GM18867 (cell line): ENCODE results near the gene CACNA1I.

Source experiments
- ATAC-seq: cut with Tn5 transposase; IDR thresholded peaks from one replicate; pipeline ENCODE4 v1.9.1; 2021; ENCODE audit warnings: mild to moderate bottlenecking, moderate library complexity; ENCODE audit not compliant: unreplicated experiment

The CACNA1I gene

DNA sequence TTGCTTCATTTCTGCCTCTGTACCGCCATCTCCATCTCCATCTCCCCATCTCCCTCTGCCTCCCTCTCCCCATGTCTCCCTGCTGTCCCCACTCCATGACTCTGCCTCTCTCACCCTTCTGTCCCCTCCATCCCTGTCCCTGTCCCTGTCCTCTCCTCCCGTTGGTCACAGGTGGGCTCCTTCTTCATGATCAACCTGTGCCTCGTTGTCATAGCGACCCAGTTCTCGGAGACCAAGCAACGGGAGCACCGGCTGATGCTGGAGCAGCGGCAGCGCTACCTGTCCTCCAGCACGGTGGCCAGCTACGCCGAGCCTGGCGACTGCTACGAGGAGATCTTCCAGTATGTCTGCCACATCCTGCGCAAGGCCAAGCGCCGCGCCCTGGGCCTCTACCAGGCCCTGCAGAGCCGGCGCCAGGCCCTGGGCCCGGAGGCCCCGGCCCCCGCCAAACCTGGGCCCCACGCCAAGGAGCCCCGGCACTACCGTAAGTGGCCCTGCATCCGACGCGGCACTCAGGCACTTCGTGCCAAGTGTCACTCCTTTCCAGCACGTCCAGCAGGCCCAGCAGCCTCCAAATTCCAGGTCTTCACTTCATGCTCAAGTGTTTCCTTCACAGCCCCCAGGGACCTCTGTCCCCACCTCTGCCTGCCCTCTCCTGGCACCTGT is 76.0 kb downstream of the CACNA1I start:
- no peak for ATAC-seq

DNA sequence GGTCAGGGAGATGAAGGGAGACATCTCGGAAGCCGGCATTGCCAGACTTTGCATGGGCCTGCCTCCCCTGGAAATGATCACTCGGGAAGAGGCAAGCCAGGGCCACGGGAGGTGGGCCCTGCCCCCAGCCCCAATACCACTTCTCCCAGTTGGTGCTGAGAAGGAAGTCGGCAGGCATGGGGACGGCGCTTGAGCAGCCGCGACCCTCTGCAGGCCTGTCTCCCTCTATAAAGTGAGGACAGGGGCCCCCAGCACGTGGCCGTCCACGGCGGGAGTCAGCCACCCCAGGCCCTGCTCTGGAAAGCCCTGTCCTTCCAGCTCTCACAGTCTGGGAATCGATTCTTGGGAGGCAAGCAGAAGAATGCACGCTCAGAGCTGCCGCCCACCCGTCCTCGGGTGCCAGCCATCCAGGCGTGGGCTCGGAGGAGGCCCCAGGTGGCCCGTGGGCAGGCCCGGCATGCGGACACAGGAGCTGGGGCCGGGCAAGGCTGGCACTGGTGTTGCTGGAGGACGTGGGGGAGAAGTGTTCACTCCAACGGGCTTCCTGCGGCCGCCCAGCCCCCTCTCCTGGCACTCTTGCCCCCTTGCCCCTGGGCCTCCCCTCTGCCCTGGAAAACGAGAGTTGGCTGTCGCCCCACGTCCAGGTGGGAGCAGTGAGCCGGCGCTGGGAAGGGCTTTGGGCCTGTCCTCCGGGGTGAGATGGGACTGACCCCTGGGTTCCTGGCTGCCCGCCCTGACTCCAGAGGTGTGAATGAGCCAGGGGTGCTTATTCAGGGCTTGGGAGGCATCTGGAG is 77.5 kb downstream of the CACNA1I start:
- no peak for ATAC-seq

GRCh38 chr22:39648630-39648950 is 78.0 kb downstream of the CACNA1I start:
- ATAC-seq = no peak

GRCh38 chr22:39649500-39650089 is 79.0 kb downstream of the CACNA1I start:
- no peak for ATAC-seq

GRCh38 chr22:39651053-39651996 is 80.8 kb downstream of the CACNA1I start:
- ATAC-seq = no peak

- ATAC-seq = no peak
Observed at GRCh38 chr22:39652990-39653786, 82.6 kb downstream of the CACNA1I start.

- ATAC-seq = no peak
Observed at GRCh38 chr22:39653787-39654077, 83.2 kb downstream of the CACNA1I start.

- no peak for ATAC-seq
Observed at GRCh38 chr22:39654131-39654926, 83.8 kb downstream of the CACNA1I start.

GRCh38 chr22:39655004-39655579 is 84.5 kb downstream of the CACNA1I start:
- ATAC-seq = no peak

GRCh38 chr22:39655831-39656230 is 85.3 kb downstream of the CACNA1I start:
- ATAC-seq = no peak

DNA sequence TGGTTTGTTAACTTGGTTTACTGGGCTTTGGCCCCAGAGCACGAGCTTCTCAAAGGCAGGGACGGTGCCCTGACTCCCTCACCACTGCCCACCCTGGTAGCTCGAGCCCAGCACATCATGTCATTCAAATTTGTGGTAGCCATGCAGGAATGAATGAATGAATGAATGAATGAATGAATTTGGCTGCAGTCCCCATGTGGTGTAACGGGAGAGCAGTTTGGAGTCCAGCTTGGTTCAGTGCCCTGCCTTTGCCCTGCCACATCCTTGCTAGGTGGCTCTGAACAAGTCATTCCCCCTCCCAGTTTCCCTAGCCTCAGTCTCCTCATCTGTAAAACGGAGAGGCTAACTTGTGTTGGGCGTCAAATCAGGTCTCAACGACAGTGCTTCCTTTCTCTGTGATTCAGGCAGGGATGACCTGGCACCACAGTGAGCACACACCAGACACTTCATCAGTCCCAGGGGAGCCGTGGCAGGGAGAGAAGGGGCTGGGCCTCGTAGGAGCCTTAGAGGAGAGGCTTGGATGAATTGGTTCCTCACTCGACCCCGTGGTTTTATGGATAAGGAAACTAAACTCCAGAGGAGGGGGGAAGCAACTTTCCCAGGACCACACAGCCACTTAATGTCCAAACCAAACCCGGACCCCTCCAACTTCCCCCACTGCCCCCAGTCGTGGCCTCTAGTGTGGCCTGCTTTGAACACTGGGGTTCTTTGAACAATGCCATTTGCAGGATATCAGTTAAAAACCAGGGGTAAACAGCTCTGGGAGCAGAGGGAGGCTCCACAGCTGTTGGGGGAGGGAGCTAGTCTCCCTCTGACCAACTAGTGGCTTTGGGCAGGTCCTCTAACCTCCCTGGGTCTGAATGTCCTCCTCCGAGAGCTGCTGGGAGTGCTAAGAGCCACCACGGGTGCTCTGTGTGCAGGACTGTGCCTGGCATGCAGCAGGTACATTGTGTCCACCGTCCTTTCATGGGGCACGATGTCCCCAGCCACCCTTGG is 86.2 kb downstream of the CACNA1I start:
- no peak for ATAC-seq

GRCh38 chr22:39658367-39658766 is 87.8 kb downstream of the CACNA1I start:
- ATAC-seq = no peak

DNA sequence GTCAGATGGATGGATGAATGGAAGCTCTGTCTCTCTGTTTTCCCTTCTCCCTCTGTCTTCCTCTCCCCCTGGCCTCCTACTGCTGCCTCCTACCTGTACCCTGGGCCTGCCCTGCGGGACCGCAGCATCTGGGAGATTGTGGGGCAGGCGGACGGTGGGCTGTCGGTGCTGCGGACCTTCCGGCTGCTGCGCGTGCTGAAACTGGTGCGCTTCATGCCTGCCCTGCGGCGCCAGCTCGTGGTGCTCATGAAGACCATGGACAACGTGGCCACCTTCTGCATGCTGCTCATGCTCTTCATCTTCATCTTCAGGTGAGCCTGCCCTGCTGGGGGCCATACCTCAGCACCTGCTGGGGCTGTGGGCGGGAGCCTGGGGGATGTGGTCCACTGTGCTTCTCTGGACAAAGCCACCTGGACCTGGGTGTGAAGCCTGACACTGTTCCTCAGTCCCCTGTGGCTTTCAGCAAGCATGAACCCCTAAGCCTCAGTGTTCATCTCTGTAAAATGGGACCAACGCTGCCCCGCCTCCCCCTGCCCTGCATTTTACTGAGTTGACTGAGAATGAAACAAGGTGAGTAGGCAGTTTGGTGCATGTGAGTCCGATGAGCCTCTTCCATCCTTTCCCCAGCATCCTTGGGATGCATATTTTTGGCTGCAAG is 88.4 kb downstream of the CACNA1I start:
- ATAC-seq = no peak

DNA sequence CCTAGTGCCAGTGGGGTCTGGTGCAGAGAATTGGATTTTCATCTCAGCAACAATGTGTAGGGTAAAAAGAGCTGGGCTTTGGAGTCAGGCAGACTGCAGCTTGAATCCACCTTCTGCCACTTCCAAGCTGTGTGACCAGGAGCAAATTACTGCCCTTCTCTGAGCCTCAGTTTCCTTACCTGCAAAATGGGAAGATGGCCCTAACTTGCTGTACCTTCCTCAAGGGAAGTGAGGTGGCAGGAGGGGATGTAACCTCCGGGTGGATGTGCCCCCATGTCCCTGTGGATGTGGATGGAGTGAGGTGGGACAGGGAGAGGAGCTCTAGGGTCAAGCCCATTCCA is 90.9 kb downstream of the CACNA1I start:
- no peak for ATAC-seq

DNA sequence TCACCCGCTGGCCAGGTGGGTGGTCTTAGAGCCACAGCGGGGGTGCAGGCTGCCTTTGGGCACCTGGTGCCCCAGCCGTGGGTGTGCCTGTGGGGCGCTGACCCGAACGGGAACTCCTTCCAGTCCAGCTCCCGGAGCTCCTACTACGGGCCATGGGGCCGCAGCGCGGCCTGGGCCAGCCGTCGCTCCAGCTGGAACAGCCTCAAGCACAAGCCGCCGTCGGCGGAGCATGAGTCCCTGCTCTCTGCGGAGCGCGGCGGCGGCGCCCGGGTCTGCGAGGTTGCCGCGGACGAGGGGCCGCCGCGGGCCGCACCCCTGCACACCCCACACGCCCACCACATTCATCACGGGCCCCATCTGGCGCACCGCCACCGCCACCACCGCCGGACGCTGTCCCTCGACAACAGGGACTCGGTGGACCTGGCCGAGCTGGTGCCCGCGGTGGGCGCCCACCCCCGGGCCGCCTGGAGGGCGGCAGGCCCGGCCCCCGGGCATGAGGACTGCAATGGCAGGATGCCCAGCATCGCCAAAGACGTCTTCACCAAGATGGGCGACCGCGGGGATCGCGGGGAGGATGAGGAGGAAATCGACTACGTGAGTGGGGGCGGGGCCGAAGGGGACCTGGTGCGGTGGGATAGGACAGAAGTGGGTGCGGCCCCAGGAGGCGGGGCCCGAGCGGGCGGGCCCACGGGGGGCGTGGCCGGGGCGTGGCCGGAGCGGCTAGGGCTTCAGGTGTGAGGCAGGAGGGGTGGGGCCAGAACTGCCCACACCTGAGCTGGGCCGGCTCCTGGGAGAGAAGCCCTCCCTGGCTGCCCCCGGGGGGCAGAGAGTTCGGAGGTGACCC is 91.5 kb downstream of the CACNA1I start:
- no peak for ATAC-seq

- no peak for ATAC-seq
Observed at GRCh38 chr22:39662686-39663052, 92.1 kb downstream of the CACNA1I start.

DNA sequence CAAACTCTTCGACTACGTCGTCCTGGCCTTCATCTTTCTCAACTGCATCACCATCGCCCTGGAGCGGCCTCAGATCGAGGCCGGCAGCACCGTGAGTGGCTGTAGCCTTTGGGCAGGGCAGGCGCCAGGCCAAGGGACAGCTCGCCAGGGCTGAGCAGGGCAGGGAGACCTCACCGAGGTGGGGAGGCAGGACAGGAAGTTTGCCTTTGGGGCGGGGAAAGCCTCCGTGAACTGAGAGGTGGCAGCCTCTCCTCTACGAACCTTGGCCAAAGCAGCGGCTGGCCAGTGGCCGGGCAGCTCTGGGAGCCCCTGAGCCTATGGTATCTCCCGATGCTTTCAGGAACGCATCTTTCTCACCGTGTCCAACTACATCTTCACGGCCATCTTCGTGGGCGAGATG is 93.2 kb downstream of the CACNA1I start:
- ATAC-seq = no peak
